Urothelium cell line (cell line): ENCODE data around the gene ATP9B.
"Not testable (repeated sequence)": the region's sequence is repeated elsewhere in the genome, so short reads cannot be mapped to it uniquely, and the experiment has no call there.

Experiments used
- DNase-seq: peaks from one replicate; pipeline ENCODE4 v3.0.0; 2011; ENCODE audit warnings: low spot score, mixed read lengths
- FAIRE-seq: peaks from 2 replicates; lab custom pipeline; 2011; peaks lifted over from hg19 to GRCh38; lab: Jason Lieb, UNC

The ATP9B gene

DNA sequence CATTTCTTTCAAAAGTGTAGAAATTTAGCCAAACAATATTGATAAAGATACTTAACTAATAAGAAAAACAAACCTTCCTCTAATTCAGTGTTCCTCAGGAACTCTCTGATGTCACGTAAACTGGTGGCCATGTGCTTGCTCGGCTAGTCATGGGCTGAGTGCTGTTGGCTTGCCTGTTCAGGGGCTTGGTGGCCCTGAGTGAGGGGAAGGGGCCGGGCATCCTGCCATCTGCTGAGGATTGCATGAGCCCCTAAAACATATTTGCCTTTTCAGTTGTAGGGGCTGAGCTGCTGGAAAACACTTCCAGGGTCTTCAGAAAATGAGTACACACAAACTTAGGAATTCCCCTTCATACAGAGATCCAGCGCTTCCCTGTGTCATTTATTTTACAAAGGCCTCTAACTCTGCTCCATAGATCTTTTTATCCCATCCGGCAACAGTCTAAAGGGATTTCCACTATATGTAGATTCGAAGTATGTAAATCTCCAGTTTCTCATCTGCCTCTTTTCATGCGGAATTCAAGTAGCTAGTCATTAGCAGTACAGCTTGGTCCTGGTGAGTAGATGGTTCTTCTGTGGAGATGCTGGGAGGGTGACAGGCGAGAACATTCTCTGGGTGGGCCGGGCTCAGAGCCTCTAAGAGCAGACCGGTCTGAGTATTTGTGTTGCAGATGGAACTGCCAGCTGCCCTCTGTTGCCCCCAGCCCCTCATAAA, 306.4 kb downstream of the ATP9B start:
- FAIRE-seq, result no peak
- DNase-seq, result no peak

DNA sequence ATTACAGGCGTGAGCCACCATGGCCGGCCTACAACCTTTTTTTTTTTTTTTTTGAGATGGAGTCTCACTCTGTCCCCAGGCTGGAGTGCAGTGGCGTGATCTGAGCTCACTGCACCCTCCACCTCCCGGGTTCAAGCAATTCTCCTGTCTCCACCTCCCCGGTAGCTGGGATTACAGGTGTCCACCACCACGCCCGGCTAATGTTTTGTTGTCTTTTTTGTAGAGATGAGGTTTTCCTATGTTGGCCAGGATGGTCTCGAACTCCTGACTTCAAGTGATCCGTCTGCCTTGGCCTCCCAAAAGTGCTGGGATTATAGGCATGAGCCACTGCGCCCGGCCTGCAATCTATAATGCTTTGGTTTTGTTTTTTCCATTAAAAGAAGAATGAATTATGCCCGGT, 307.5 kb downstream of the ATP9B start:
- DNase-seq, FAIRE-seq: not testable (repeated sequence)

DNA sequence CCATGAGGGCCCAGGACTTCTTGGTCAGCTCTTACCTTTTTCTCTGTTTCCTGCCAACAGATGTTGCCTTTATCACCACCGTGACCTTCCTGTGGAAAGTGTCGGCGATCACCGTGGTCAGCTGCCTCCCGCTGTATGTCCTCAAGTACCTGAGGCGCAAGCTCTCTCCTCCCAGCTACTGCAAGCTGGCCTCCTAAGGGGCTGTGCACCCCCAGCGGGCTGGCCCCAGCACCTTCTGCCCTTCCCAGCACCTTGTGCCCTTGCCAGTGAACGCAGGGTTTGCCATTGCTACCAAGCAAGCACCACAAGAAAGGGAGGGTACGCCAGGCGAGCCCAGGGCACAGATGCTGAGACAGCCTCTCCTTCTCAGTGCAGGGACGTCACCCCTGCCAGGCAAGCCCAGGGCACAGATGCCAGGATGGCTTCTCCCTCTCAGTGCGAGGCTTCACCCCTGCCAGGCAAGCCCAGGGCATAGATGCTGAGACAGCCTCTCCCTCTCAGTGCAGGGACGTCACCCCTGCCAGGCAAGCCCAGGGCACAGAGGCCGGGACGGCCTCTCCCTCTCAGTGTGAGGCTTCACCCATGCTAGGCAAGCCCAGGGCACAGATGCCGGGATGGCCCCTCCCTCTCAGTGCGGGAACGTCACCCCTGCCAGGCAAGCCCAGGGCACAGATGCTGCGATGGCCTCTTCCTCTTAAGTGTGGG, 308.1 kb downstream of the ATP9B start:
- FAIRE-seq, result peak; percentile 20
- DNase-seq, result no peak

DNA sequence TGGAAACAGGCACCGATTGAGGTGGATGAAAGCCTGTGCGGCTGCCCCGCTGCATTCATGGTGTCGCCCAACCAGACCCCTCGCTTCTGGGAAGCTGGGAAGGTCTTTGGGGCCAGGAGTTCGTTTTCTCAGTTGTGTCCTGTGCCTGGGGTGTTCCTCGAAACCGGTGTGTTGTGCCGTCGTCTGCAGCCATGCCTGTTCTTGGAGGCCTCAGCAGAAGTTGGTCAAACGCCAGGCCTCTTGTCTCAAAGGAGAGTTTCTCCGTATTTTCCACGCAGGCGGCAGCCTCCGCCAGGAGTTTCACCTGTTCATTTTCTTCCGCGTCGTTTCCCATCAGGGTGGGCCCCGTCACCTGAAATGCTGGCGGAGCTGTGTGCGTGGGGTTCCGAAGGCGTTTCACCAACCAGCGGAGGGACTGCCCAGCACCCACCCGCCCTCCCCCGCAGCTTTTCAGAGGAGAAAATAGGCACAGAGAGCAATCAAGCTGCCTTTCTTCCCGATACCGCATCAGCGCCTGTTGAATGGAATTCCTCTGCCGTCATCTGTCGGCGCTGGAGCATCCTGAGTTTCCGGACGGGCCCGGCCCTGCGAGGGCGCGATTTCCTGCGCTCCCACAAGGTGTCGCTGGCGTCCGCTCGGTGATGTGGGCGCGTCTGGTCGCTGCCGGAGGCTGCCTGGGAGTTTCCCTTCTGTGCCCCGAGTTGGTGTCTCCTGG, 309.5 kb downstream of the ATP9B start:
- no peak for FAIRE-seq
- peak; percentile 73 for DNase-seq

DNA sequence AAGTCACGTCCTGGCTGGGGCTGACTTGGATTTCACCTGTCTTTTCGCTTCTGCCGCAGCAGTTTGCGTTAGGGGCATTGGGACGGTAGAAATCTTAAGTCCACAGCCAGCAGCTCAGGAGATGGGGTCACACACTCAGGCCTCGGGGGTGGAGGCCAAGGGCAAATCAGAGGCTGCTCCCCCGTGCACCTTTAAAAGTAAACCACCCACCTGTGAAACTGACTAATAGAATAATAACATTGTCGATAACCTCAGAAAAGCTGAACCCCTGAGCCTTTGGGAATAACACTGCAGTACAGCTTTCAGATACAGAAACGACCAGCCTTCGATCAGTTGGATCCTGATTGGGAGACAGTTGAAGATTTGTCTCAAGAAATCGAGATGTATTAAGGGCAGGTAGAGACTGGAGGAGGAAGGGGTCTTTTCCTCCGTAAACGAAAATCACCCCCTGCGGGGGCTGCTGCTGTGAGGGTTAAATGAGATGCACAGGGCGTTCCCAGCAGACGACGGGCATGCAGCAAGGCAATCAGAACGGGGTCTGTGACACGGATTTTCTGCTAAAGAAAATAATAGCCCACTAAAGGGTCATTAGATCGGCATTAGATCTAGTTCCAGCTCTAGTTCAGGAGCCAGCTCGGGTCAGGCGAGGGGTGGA, 310.2 kb downstream of the ATP9B start:
- FAIRE-seq, result no peak
- DNase-seq, result no peak

DNA sequence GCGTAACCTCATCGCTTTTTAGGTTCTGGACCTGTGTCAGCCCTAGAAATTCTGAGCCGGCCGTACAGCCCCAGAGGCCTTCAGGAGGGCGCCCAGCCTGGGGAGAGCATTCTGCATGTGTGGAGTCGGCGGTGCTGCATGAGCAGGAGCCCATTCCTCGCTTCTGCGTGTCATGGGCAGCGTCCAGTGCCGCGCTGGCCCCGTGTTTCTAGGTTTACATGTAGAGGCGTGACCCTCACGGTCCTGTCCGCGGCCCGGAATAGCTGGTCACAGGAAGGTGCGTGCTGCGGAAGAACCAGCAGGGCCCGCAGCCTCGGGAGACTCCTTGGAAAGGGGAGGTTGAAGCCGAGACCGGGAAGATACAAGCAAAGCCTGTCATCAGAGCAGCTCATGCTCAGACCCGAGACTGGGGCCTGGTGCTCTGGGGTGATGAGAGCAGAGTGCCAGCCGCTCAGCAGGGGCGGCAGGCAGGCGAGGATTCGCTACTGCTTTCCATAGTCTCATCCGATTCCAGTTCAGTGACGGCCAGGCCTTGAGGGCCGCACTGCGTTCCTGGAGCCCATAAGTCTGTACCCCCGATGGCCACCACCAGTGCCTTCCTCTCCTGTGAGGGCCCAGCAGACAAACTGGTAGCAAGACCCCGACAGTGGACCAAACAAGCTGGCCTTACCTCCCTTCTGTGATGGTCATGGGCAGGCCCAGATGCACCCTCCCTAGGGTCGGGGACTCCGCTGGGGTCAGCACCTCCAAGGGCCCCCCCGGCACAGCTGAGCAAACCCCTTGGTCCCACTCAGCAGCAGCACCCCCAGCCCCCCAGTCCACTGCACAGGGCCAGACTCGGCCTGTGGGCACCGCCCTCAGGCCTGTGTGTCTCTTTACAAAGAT, 311.0 kb downstream of the ATP9B start:
- DNase-seq (no peak), FAIRE-seq (no peak)

DNA sequence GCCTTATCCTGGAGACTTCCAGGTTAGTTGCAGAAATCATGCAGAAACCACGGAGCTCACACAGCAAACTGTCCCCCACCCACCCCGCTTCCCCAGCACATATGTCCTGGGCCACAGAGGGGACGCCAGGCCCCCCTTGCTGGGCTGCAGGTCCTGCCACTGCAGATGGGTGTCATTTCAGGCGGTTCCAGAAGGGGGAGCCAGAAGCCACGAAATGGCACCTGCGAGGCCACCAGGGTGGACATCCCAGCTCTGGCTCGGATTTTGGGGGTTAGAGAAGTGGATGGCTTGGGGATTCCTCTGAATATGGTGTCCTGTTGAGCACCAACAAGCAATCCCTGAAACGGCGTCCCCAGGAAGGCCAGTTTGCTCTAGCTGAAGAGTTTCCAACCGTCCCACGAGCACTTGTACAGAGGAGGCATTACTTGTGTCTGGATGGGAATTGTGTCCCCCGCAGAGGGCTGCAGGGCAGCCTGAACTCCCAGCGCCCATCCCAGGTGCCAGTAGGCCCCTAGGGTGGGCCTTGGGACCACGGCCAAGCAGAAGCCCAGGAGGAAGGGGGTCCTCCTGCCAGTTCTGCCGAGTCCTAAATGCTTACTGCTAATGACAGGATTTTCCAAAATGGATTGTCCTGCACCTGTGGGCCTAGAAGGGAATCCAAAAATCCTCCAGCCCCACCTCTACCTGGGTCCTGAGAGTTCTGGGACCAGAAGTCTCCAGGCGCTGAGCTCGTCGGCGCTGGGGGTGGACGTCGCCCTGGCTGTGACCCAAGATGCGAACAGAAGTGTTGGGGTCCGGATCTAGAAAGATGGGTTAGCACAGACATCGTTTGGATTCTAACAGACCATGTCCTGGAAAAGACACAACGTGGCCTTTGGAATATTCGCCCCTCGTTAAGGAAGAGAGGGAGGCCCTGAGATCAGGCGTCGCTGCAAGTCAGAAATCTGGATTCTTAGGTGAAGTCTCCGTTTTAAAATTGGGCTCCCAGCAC, 311.9 kb downstream of the ATP9B start:
- DNase-seq (peak; percentile 84), FAIRE-seq (peak; percentile 52)

DNA sequence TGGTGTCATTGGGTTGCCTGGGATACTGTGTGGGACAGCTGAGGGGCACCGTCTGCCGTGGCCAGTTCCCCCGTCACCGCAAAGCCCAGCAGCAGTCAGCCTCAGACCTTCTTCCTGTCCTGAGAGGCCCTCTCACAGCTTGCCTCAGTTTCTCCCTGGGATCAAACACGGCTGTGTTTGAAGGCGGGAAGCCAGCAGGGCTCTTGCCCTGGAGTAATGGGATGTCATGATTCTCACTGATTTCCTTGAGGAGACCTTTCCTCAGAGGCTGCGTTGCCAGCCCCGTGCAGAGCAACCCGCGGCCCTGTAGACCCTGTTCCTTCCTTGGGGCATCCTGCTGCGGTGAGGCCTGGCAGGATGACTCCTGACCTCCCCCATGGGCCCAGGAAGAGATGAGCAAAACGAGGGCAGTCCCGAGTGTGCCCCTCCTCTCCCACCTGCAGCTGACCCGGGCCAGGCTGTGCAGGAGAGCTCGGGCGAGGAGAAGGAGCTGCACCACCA, 312.7 kb downstream of the ATP9B start:
- DNase-seq (no peak), FAIRE-seq (no peak)

DNA sequence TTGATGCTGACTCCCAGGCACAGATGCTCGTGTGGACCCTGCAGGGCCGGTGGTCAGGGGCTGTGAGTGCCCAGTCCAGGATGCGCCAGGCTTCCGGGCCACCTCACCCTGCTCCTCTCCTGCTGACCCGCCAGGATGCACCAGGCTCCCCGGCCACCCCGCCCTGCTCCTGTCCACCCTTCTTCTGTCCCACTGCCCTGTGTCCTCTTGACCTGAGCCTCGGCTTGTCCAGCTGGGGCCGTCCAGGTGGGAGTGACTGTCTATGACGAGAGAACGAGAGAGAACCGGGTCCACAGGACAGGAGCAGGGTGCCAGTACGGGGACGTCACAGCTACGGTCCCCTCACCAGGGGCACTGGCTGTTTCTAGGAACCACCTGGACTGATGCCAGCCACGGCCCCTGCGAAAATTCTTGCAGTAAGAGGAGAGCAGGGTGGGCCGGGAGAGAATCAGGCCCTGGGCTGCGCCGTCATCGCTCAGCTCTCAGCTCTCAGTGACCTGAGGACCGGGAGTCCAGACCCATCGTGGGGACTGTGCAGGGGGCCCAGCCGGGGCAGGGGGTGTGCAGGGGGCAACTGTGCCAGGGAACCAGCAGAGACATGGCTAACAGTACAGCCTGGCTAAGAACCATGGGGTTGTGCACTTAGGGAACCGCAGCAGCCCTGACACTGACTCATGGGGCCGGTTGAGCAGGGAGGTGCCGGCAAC, 313.6 kb downstream of the ATP9B start:
- DNase-seq, result no peak
- no peak for FAIRE-seq

DNA sequence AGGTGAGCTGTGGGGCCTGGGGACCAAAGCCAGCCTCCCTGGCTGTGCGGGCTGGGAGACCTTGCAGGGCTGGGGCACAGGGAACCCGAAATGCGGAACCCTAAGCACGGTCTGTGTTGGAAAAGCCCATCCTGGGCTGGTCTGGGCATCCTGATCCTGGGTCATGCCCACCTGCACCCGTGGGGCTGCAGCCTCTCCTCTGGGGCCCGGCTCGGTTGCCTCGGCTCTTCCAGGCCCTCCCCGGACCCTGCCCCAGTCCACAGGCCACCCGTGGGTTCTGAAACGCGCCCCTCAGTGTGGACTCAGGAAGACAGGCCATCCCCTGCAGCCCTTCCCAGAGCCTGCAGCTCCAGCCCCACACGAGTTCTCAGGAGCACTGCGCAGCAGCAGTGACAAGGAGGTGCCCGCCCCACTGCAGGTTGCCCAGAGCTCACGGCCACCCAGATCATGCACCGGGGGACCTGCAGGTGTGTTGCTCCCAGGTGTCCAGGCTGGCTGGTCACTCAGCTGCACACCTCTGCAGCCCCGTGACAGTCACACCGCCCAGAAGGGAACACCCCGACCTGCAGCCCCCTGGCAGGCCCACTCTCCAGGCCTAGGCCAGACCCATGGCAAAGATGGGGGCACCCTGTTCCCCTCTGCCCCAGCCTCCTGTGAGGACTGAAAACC, 314.3 kb downstream of the ATP9B start:
- no peak for FAIRE-seq
- no peak for DNase-seq

DNA sequence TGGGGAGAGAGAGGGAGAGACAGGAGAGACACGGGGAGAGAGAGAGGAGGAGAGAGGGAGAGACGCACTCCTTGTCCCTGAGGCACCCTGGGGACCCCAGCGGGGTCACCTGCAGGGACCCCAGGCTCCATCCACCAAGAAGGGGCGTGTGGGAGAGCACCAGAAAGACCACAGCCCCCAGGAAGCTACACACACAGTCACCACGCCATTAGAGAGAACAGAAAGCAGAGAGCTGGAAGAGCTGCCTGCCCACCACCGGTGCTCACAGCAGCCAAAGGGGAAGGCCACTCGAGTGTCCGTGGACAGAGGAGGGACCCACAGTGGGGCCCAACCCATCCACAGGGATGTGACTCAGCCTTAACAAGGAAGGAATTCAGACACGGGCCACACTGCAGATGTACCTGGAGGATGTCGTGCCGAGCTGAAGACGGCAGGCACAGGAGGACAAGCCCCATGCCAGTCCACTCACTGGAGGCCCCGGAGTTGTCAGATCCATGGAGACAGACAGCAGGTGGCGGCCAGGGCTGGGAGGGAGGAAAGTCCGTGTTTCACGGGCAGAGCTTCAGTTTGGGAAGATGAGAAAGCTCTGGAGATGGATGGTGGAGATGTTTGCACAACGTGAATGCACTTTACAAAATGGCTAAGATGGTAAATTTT, 315.1 kb downstream of the ATP9B start:
- DNase-seq (no peak), FAIRE-seq (no peak)

DNA sequence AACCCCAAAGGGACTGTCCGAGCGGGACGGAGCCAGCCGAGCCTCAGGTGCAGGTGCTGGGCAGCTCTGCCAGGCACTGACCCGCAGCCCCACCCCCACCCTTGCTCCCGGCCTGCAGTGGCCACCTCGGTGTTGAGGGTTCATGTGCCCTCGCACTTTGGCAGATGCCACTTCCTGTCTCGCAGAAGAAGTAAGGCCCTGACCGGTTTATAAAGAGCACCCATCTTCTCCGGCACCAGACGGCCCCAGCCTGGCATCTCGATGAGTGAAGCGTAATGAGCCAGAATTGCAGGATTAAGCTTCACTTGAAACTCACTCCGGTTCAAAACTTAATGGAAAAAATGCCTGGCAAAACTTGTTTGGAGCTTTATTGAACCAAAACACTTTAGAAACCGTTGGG, 315.6 kb downstream of the ATP9B start:
- no peak for DNase-seq
- no peak for FAIRE-seq

DNA sequence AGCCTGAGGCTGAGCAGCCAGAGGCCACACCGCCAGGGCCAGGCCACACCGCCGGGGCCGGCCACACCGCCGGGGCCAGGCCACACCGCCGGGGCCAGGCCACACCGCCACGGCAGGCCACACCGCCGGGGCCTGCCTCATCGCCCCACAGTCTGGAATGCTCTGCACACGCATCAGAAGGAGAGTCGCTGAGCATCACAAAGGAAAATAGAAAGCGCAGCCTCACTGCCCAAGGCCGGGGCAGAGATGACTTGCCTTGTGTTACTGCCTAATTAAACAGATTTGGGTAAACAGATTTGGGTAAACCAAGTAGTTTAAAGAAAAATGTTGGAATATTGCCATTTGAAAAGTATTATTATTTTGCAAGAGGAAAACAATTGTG, 316.1 kb downstream of the ATP9B start:
- DNase-seq (no peak), FAIRE-seq (no peak)

DNA sequence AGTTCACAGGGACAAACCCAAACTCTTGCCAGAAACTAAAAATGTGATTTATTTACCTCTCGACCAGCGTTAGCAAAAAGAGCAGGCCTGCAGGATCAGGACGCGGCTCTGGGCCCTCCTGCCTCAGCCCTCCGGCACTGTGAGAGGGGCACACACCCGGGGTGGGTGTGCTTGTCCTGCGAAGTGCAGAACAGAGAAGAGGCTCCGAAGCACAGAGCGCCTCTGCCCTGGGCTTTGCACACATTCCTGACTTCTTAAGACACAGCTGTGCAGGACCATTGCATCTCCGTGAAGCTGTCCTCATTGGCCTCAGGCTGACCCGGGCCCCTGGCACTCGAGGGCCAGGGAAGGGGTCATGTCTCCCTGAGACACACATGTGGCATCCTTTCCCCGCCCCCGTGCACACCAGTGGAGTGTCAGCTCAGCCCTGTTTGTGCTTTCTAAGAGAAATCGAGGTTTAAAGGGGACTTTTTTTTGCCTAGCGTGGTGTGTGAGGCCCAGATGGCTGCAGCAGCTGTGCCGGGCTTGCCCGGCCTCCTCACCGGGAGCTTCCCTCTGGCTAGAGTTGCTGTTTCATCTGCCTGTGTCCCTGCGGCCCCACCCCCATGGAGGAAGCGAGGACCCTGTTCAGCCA, 316.6 kb downstream of the ATP9B start:
- FAIRE-seq, result no peak

DNA sequence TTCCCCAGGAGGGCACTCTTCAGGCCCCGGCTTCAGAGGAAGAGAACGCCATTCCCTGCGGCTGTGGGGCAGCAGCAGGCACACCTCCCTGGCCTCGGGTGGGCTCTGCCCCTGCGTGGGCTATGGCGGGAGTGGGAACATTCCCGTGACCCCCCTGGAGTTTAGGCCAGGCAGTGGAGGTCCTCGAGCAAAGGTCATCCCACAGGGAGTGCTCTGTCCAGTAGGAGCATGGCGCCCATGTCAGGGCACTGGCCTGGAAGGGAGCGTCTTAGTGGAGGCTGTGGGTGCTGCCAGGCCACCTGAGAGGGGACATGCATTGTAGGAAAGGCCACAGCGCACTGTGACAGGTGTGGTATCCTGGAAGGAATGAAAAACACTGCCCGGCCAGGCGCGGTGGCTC, 317.4 kb downstream of the ATP9B start:
- FAIRE-seq (no peak), DNase-seq (no peak)

More for the DNA sequence above, 316.6 kb downstream of the ATP9B start:
- no peak for DNase-seq

DNA sequence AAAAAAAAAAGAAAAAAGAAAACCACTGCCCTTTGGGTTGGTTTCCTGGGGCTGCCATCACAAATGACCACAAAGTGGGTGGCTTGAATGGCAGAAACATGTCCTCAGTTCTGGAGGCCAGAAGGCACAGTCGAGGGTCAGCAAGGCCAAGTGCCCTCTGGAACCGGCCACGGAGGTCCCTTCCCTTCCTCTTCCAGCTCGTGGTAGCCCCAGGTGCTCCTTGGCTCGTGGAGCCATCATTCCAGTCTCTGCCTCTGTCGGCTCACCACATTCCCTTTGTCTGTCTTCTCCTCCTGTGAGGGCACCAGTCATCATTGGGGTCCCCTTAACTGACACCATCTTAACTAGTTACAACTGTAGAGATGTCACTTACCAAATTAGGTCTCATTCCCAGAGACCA, 318.0 kb downstream of the ATP9B start:
- DNase-seq (no peak), FAIRE-seq (no peak)

DNA sequence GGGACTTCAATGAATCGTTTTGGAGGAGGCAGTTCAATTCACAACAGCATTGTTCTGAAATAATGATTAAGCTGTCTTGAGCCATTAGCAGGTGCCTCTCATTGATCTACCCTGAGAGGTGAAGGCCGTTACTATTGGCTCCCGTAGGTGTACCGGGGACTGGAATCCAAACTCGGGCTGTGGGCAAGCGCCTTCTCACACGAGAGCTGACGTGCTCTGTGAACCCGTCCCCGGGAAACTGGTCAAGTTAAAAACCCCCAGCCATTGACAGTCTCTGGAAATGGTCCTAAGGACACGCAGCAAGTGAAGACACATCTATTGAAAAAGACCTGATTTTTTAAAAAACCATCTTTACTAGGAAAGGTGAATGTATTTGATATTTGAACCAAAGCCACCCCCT, 318.4 kb downstream of the ATP9B start:
- no peak for DNase-seq
- no peak for FAIRE-seq
